NCI-H2029 (cell line): ENCODE results near the gene ZNF574.

ENCODE experiments used
- DNase-seq: peaks from one replicate; lab custom pipeline; 2025; lab: John Stamatoyannopoulos, UW

ZNF574 gene

DNA sequence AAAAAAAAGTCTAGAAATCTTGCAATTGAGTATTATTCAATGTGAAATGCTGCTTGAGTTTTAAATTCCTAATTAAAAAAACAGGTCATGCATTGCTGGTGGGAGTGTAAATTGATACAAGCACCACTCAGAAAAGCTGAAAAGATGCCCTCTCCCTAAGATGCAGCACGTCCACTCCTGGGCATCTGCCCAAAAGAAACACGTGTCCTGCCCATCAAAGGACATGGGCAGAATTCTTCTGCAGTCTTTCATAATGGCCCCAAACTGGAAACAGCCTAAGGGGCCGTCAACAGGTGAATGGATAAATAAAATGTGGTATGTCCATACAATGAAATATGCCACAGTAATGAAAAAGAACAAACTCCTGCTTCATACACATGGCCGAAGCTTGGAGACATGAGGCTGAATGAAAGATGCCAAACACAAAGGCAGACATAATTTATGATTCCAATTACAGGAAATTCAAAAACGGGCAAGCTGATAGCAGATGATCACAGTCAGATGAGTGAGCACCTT, 48.5 kb downstream of the ZNF574 start:
- no peak for DNase-seq

DNA sequence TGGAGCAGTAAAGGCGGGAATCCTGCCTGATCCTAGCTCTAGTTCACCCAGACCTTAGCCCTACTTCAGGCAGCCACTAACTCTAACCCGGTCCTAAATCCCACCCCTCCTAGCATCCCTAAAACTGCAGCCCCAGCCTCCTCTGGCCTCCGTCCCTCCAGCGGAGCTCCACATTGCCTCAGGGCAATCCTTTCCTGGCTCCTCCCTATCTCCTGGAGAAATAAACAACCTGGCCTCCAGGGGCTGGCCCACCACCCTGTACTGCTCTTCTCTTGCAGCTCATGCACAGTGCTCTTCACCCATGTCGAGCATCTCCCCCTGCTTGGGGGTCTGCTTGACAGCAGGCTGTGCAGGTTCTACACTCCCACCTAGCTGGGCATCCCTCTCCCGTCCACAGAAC, 49.6 kb downstream of the ZNF574 start:
- no peak for DNase-seq

DNA sequence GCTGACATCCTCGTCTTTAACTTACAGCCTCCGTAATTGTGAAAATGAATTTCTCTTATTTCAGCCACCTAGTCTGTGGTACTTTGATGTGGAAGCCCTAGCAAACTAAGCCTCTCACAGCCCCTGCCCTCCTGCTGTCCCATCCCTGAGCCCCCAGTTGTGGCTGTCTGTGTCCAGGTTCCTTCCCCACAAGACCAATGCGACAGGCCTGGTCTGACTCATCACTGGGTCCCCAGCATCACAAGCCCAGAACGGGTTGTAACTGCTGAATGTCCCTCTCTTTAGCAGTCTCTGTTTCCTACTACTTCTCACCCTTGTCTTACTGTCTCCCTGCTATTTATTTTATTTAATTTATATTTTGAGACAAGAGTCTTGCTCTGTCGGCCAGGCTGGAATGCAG, 50.6 kb downstream of the ZNF574 start:
- DNase-seq: no peak

- DNase-seq: no peak
These were observed 53.7 kb downstream of the ZNF574 start for GRCh38 chr19:42129399-42130253.

GRCh38 chr19:42130254-42130573, 54.2 kb downstream of the ZNF574 start:
- no peak for DNase-seq
